ENCODE measurements around the gene EYA2. TPM values are rescaled to one million over a fixed set of nuclear protein-coding genes. Genes with fewer than 3 reads are reported as not detected.
A peak's percentile ranks its signal among the peaks of the same experiment; 100 is the strongest.

The EYA2 gene
- total RNA-seq, 1 experiment from 2014 or later: not detected

DNA sequence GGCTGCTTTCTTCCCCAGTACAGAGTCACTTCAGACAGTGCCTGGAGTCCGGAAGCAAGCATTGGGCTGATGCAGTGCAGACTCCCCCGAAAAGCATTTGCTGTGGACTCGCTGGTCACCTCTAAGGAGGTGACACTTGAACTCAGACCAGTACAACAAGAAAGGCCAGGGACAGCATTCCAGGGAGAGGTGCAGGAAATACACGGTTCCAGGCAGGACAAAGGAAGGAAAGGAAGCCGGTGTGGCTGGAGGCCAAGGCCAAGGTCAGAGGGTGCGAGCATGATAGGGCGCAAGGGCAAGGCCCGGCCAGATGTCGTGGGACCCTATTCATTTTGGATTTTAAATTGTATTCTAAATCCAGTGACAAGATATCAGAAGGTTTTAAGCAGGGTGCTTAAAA lies 300.9 kb downstream of the EYA2 start:
- BruUV-seq (replicated peaks): no TSS peak
- Histone ChIP-seq H3K27me3 (replicated peaks; ENCODE audit: insufficient read depth, low read depth, low read length, poor library complexity) (peaks cover 6% of the 10 kb centered on the region), H3K4me1 (ENCODE audit: insufficient read depth, low read length, poor library complexity, severe bottlenecking) (no peaks in the 10 kb centered on the region), H3K9me3 (ENCODE audit: low read depth, low read length, poor library complexity, severe bottlenecking) (no peaks in the 10 kb centered on the region), H3K27ac (ENCODE audit: low read depth, low read length, poor library complexity, severe bottlenecking) (no peak overlapping the region), H3K4me3 (ENCODE audit: low read depth, low read length, poor library complexity, severe bottlenecking) (no peak overlapping the region), H3K36me3 (ENCODE audit: insufficient read depth, low read length, poor library complexity, severe bottlenecking) (no peaks in the 10 kb centered on the region)
- intact Hi-C loops (cut with micrococcal nuclease; ENCODE audit: unreplicated experiment): loop anchor here (10.0 kb wide), 1 partner anchor 419 kb away; no protein-coding TSS in a partner anchor
- ChIA-PET POLR2A (ENCODE audit: low non-redundant PET) (no interaction called here), CTCF (no interaction called here)
- no peak for DNase-seq (ENCODE audit: low spot score)
- TF ChIP-seq, protein P1, sequence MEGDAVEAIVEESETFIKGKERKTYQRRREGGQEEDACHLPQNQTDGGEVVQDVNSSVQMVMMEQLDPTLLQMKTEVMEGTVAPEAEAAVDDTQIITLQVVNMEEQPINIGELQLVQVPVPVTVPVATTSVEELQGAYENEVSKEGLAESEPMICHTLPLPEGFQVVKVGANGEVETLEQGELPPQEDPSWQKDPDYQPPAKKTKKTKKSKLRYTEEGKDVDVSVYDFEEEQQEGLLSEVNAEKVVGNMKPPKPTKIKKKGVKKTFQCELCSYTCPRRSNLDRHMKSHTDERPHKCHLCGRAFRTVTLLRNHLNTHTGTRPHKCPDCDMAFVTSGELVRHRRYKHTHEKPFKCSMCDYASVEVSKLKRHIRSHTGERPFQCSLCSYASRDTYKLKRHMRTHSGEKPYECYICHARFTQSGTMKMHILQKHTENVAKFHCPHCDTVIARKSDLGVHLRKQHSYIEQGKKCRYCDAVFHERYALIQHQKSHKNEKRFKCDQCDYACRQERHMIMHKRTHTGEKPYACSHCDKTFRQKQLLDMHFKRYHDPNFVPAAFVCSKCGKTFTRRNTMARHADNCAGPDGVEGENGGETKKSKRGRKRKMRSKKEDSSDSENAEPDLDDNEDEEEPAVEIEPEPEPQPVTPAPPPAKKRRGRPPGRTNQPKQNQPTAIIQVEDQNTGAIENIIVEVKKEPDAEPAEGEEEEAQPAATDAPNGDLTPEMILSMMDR (conservative IDR thresholded peaks at IDR 0.05; ENCODE audit: low read depth, low read length): no peak
- TF ChIP-seq EZH2 (IDR thresholded peaks at IDR 0.05; ENCODE audit: borderline replicate concordance, low read depth, low read length, poor library complexity, severe bottlenecking): no peak

- intact Hi-C loops (cut with micrococcal nuclease; ENCODE audit: unreplicated experiment): loop anchor here (2.0 to 10.0 kb wide), 2 partner anchors 188 to 418 kb away; no protein-coding TSS in a partner anchor
- Histone ChIP-seq H3K27ac (ENCODE audit: low read depth, low read length, poor library complexity, severe bottlenecking) (no peak overlapping the region), H3K9me3 (ENCODE audit: low read depth, low read length, poor library complexity, severe bottlenecking) (no peaks in the 10 kb centered on the region), H3K36me3 (ENCODE audit: insufficient read depth, low read length, poor library complexity, severe bottlenecking) (no peaks in the 10 kb centered on the region), H3K4me1 (ENCODE audit: insufficient read depth, low read length, poor library complexity, severe bottlenecking) (no peaks in the 10 kb centered on the region), H3K27me3 (replicated peaks; ENCODE audit: insufficient read depth, low read depth, low read length, poor library complexity) (no peaks in the 10 kb centered on the region), H3K4me3 (ENCODE audit: low read depth, low read length, poor library complexity, severe bottlenecking) (no peak overlapping the region)
- CTCF ChIA-PET: interaction anchor here (0.5 to 1.6 kb wide), 6 partner anchors 10 to 445 kb away, joined by 3 to 19 read pairs (median 5); no protein-coding TSS in a partner anchor
- TF ChIP-seq, protein P1 (conservative IDR thresholded peaks at IDR 0.05; ENCODE audit: low read depth, low read length): peak; percentile 98
- TF ChIP-seq EZH2 (IDR thresholded peaks at IDR 0.05; ENCODE audit: borderline replicate concordance, low read depth, low read length, poor library complexity, severe bottlenecking): no peak
- peak; percentile 83 for DNase-seq (ENCODE audit: low spot score)
- POLR2A ChIA-PET (ENCODE audit: low non-redundant PET): no interaction called here
- BruUV-seq (replicated peaks): no TSS peak
These were observed 301.7 kb downstream of the EYA2 start for GRCh38 chr20:47196091-47197081.

DNA sequence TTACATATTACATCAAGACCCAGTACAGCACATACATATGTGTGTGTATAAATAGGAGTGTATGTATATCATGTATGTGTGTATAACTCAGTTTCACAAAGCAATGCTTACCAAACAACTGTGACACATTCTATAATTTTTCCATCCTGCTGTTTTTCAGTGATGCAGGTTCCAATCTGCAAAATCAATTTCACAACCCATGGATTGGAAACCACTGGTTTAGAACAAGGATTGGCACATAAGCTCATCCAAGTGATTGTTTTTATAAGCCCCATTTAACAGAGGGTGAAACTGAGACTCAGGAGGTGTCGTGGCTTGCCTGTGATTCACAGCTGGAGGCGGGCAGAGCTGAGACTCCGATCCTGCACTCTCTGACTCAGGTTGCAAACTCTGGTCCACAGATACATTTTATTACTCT lies 303.6 kb downstream of the EYA2 start:
- H3K27me3 ChIP-seq (replicated peaks; ENCODE audit: insufficient read depth, low read depth, low read length, poor library complexity): no peaks in the 10 kb centered on the region
- no peak for TF ChIP-seq EZH2 (IDR thresholded peaks at IDR 0.05; ENCODE audit: borderline replicate concordance, low read depth, low read length, poor library complexity, severe bottlenecking)
- TF ChIP-seq, protein P1 (conservative IDR thresholded peaks at IDR 0.05; ENCODE audit: low read depth, low read length): no peak
- no peak overlapping the region for H3K4me3 ChIP-seq (ENCODE audit: low read depth, low read length, poor library complexity, severe bottlenecking)
- no peak for DNase-seq (ENCODE audit: low spot score)
- ChIA-PET CTCF (no interaction called here), POLR2A (ENCODE audit: low non-redundant PET) (no interaction called here)
- intact Hi-C loops (cut with micrococcal nuclease; ENCODE audit: unreplicated experiment): loop anchor here (10.0 kb wide), 1 partner anchor 417 kb away; no protein-coding TSS in a partner anchor
- H3K9me3 ChIP-seq (ENCODE audit: low read depth, low read length, poor library complexity, severe bottlenecking): no peaks in the 10 kb centered on the region
- BruUV-seq (replicated peaks): no TSS peak
- no peaks in the 10 kb centered on the region for H3K36me3 ChIP-seq (ENCODE audit: insufficient read depth, low read length, poor library complexity, severe bottlenecking)
- H3K4me1 ChIP-seq (ENCODE audit: insufficient read depth, low read length, poor library complexity, severe bottlenecking): no peaks in the 10 kb centered on the region
- H3K27ac ChIP-seq (ENCODE audit: low read depth, low read length, poor library complexity, severe bottlenecking): no peak overlapping the region

All from A673 (cell line).